ENCODE results near the gene FREM2. TPM values are rescaled to one million over a fixed set of nuclear protein-coding genes. Genes with fewer than 3 reads are reported as not detected.

Gene FREM2
- total and polyA plus RNA-seq, 2 donors (not counting 3 experiments of a cell fraction or from before 2014, with no cell fraction given) = under 0.01 TPM; not detected in 1

DNA sequence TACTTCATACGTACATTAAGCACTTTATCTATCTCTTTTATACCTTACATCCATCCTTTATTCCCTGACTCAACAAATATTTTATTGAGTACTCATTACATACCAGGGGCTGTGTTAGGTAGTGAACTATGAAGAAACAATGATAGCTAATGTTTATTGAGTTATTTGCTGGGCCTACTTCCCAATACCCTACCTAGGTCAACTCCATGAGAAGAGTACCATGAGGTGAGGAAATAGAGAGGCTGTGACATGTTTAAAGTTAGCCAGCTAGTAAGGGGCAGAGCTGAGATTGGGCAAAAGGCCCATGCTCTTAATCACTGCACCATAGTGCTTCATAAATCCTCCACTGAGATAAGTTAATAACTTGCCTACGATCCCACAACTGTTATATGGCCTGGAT is 79.9 kb downstream of the FREM2 start:
- H3K9me3 ChIP-seq (replicated peaks; ENCODE audit: control insufficient read depth, insufficient read depth, low read length) = no peaks in the 10 kb centered on the region
- H3K4me1 ChIP-seq (ENCODE audit: control insufficient read depth, extremely low read depth, insufficient read depth, low read length) = no peaks in the 10 kb centered on the region
- intact Hi-C loops (cut with micrococcal nuclease) = no loop called here
- H2AFZ ChIP-seq (ENCODE audit: low read depth, low read length) = no peak overlapping the region
- no peaks in the 10 kb centered on the region for H3K9me1 ChIP-seq (replicated peaks; ENCODE audit: control insufficient read depth, extremely low read depth, insufficient read depth, low read length)
- H3K27me3 ChIP-seq (ENCODE audit: control insufficient read depth in 2 of 2, insufficient read depth in 2 of 2, low read length in 2 of 2) = peaks cover 0 to 1% of the 10 kb centered on the region in 2 experiments
- no peak overlapping the region for H3K9ac ChIP-seq (replicated peaks; ENCODE audit: extremely low read depth, insufficient read depth, low read length)
- H3K4me2 ChIP-seq (ENCODE audit: insufficient read depth, low read length) = no peak overlapping the region
- DNase-seq (ENCODE audit: low read depth, low spot score) (no peak), FAIRE-seq (no peak)
- dilution Hi-C loops (cut with MboI; ENCODE audit: extremely low pct_ligation_motif_present, low sequenced_read_pairs) = no loop called here
- POLR2A ChIA-PET = no interaction called here
- CTCF ChIA-PET = no interaction called here
- BruUV-seq (replicated peaks) = no TSS peak
- H3K79me2 ChIP-seq (ENCODE audit: control insufficient read depth, insufficient read depth, low read length) = no peaks in the 10 kb centered on the region
- no peak overlapping the region for H3K4me3 ChIP-seq (replicated peaks in 1 of 3; ENCODE audit: insufficient read depth in 1 of 3, low read depth in 1 of 3, low read length in 3 of 3)
- no peak for TF ChIP-seq POLR2A (IDR thresholded peaks at IDR 0.05; ENCODE audit: low read depth, low read length)
- TF ChIP-seq, protein P1, sequence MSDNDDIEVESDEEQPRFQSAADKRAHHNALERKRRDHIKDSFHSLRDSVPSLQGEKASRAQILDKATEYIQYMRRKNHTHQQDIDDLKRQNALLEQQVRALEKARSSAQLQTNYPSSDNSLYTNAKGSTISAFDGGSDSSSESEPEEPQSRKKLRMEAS (IDR thresholded peaks at IDR 0.05; ENCODE audit: insufficient read depth, insufficient read length) = no peak
- TF ChIP-seq GATA2 (IDR thresholded peaks at IDR 0.05; ENCODE audit: insufficient read depth, insufficient read length, low read depth, low read length) = no peak
- no peak for TF ChIP-seq POLR2AphosphoS5 (IDR thresholded peaks at IDR 0.05; ENCODE audit: insufficient read depth, low read depth, low read length)
- TF ChIP-seq EZH2 (IDR thresholded peaks at IDR 0.05; ENCODE audit: borderline replicate concordance, low read depth, low read length, severe bottlenecking) = no peak
- H3K36me3 ChIP-seq (ENCODE audit: control insufficient read depth in 2 of 2, extremely low read depth in 1 of 2, insufficient read depth in 2 of 2, low read length in 2 of 2) = no peaks in the 10 kb centered on the region
- H4K20me1 ChIP-seq (replicated peaks; ENCODE audit: control insufficient read depth, extremely low read depth, insufficient read depth, low read length) = no peaks in the 10 kb centered on the region
- no peak overlapping the region for H3K27ac ChIP-seq (ENCODE audit: insufficient read depth, low read depth, low read length)

DNA sequence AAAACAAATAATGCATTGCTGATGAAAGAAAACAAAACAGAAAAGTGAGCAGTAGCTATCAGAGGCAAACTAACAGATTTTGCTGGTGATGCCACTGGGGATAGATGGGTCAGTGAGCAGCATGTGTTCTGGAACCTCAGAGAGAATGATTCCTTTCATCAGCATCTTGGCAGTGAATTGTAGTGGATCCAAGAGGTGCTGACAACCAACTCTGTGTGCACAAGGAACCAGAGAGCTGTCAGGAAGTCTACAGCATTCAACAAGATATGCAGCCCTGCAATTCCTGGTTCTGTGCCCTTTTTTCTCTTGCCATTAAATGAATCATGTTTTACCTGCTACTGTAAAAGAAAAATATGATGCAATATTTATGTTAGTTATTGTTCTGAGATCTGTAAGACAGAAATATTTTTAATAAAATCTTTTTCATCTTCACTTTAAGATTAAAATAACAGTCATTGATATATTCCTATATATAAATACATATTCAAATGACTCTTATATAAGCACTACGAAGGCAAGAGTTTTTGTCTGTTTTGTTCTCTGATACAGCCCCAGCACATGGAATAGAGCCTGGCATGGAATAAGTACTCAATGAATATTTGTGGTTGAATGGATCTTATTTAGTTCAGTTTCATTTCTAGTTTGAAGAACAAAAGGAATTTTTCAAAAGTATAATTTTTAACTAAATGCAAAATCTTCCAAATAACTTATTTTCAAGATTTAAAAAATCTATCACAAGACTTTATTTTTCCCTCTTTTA is 80.8 kb downstream of the FREM2 start:
- BruUV-seq (replicated peaks) = no TSS peak
- no peak overlapping the region for H3K4me3 ChIP-seq (replicated peaks in 1 of 3; ENCODE audit: insufficient read depth in 1 of 3, low read depth in 1 of 3, low read length in 3 of 3)
- intact Hi-C loops (cut with micrococcal nuclease) = no loop called here
- H3K9ac ChIP-seq (replicated peaks; ENCODE audit: extremely low read depth, insufficient read depth, low read length) = no peak overlapping the region
- no peaks in the 10 kb centered on the region for H3K79me2 ChIP-seq (ENCODE audit: control insufficient read depth, insufficient read depth, low read length)
- H3K4me2 ChIP-seq (ENCODE audit: insufficient read depth, low read length) = no peak overlapping the region
- TF ChIP-seq, protein P2, sequence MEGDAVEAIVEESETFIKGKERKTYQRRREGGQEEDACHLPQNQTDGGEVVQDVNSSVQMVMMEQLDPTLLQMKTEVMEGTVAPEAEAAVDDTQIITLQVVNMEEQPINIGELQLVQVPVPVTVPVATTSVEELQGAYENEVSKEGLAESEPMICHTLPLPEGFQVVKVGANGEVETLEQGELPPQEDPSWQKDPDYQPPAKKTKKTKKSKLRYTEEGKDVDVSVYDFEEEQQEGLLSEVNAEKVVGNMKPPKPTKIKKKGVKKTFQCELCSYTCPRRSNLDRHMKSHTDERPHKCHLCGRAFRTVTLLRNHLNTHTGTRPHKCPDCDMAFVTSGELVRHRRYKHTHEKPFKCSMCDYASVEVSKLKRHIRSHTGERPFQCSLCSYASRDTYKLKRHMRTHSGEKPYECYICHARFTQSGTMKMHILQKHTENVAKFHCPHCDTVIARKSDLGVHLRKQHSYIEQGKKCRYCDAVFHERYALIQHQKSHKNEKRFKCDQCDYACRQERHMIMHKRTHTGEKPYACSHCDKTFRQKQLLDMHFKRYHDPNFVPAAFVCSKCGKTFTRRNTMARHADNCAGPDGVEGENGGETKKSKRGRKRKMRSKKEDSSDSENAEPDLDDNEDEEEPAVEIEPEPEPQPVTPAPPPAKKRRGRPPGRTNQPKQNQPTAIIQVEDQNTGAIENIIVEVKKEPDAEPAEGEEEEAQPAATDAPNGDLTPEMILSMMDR (IDR thresholded peaks at IDR 0.05; ENCODE audit: extremely low read depth in 1 of 2, insufficient read depth in 1 of 2, low read depth in 1 of 2, low read length in 2 of 2) = no peak
- TF ChIP-seq POLR2AphosphoS5 (IDR thresholded peaks at IDR 0.05; ENCODE audit: insufficient read depth, low read depth, low read length) = no peak
- no peak for TF ChIP-seq MYC (IDR thresholded peaks at IDR 0.05; ENCODE audit: low read depth, low read length)
- TF ChIP-seq JUN (IDR thresholded peaks at IDR 0.05; ENCODE audit: borderline replicate concordance, insufficient read depth, insufficient read length, low read depth) = no peak
- no peak for TF ChIP-seq EZH2 (IDR thresholded peaks at IDR 0.05; ENCODE audit: borderline replicate concordance, low read depth, low read length, severe bottlenecking)
- no peak for TF ChIP-seq GATA2 (IDR thresholded peaks at IDR 0.05; ENCODE audit: insufficient read depth, insufficient read length, low read depth, low read length)
- no peak overlapping the region for H3K27ac ChIP-seq (ENCODE audit: insufficient read depth, low read depth, low read length)
- no peaks in the 10 kb centered on the region for H3K9me1 ChIP-seq (replicated peaks; ENCODE audit: control insufficient read depth, extremely low read depth, insufficient read depth, low read length)
- dilution Hi-C loops (cut with MboI; ENCODE audit: extremely low pct_ligation_motif_present, low sequenced_read_pairs) = no loop called here
- DNase-seq (ENCODE audit: low read depth, low spot score) (no peak), FAIRE-seq (no peak)
- no peaks in the 10 kb centered on the region for H3K27me3 ChIP-seq (ENCODE audit: control insufficient read depth in 2 of 2, insufficient read depth in 2 of 2, low read length in 2 of 2)
- H3K36me3 ChIP-seq (ENCODE audit: control insufficient read depth in 2 of 2, extremely low read depth in 1 of 2, insufficient read depth in 2 of 2, low read length in 2 of 2) = no peaks in the 10 kb centered on the region
- H3K9me3 ChIP-seq (replicated peaks; ENCODE audit: control insufficient read depth, insufficient read depth, low read length) = no peaks in the 10 kb centered on the region
- no peak overlapping the region for H2AFZ ChIP-seq (ENCODE audit: low read depth, low read length)
- ChIA-PET CTCF (no interaction called here), POLR2A (no interaction called here)
- H3K4me1 ChIP-seq (ENCODE audit: control insufficient read depth, extremely low read depth, insufficient read depth, low read length) = no peaks in the 10 kb centered on the region
- H4K20me1 ChIP-seq (replicated peaks; ENCODE audit: control insufficient read depth, extremely low read depth, insufficient read depth, low read length) = no peaks in the 10 kb centered on the region

Measured in endothelial cell of umbilical vein (primary cell).